Right lobe of liver (tissue), 6 donors: Measurements from ENCODE around the gene UBXN11. TPM values are rescaled to one million over a fixed set of nuclear protein-coding genes. Genes with fewer than 3 reads are reported as not detected.

ENCODE experiments used
- ATAC-seq, 4 donors: fragments of 200-7000 bp; cut with Tn5 transposase; one replicate each; pipeline ENCODE4 v1.9.1; 2020; ENCODE audit warnings: mild to moderate bottlenecking in 4 of 4, moderate library complexity in 4 of 4
- DNase-seq, 3 donors: peaks; one replicate each; pipeline ENCODE4 v3.0.0-alpha.2; 2020
- H3K27ac ChIP-seq, 3 donors: fragments of 200-600 bp; one replicate each; pipeline ENCODE4 v1.8.0; 2022
- H3K27me3 ChIP-seq, 2 donors: fragments of 200-600 bp; one replicate each; pipeline ENCODE4 v1.8.0; 2022
- H3K36me3 ChIP-seq, 4 donors: fragments of 200-600 bp; sonication (generic) in 1 of 4; one replicate each; pipeline versions ENCODE4 v1.5.1 to v1.8.0; 2017 to 2022; ENCODE audit warnings: control low read depth in 1 of 4
- H3K4me1 ChIP-seq, 4 donors: fragments of 200-600 bp; sonication (generic) in 1 of 4; one replicate each; pipeline versions ENCODE4 v1.5.1 to v1.8.0; 2017 to 2022; ENCODE audit warnings: control low read depth in 1 of 4
- H3K4me3 ChIP-seq, 3 donors: fragments of 200-600 bp; one replicate each; pipeline ENCODE4 v1.8.0; 2022
- H3K9me3 ChIP-seq, 4 donors: fragments of 200-600 bp; sonication (generic) in 1 of 4; one replicate each; pipeline versions ENCODE4 v1.5.1 to v1.8.0; 2017 to 2022; ENCODE audit warnings: control low read depth in 1 of 4
- POLR2A ChIP-seq: fragments of 450-650 bp; IDR thresholded peaks from one replicate; pipeline ENCODE4 v1.6.1; 2017; ENCODE audit warnings: antibody characterized with exemption, mild to moderate bottlenecking
- WGBS: methylation state at CpG from one replicate; pipeline ENCODE4 v1.1.6; 2018; ENCODE audit warnings: low coverage, low lambda C conversion rate; ENCODE audit not compliant: insufficient coverage; ENCODE audit errors: missing lambda C conversion rate; 5-methylcytosine and 5-hydroxymethylcytosine counted together
- intact Hi-C, 2 donors: fragments of 100-400 bp; cut with DNase I; formaldehyde crosslinking; loops; one replicate each; pipeline versions ENCODE4 v1.11.2 to v1.14.1; 2022
- total RNA-seq, 6 experiments: library from RNA; depleted of rRNA in 2 of 6; stranded (reverse); fragments of >200 nt in 2 of 6; fragmentation: NEBNext Ultra II Directional in 3 of 6; extraction: Animal tissue kit (Norgen Biotek cat#: 25700) in 3 of 6; gene quantifications; one replicate each; pipeline versions ENCODE4 v1.1.0 to v1.2.4, GENCODE V29; 2016 to 2023
- TF ChIP-seq, protein P1 (sequence below), 4 donors: fragments of 200-600 bp in 3 of 4; fragments of 450-650 bp in 1 of 4; IDR thresholded peaks; one replicate each; pipeline versions ENCODE4 v1.5.1 to v1.8.0; 2016 to 2022; ENCODE audit warnings: antibody characterized with exemption in 4 of 4, mild to moderate bottlenecking in 2 of 4
- donor health status: DM: no; HTN: yes; CAD: no.
- donor health status: DM: no; HTN: no; CAD: no.
- donor health status: DM: no; HTN: no; CAD: no.
- donor health status: DM: no; HTN: yes; CAD: no.
- donor health status: DM: no; HTN: yes; CAD: no.

Gene UBXN11
- total RNA-seq, 6 experiments from 2014 or later: 4.3 to 11.3 (median 7.0) TPM

DNA sequence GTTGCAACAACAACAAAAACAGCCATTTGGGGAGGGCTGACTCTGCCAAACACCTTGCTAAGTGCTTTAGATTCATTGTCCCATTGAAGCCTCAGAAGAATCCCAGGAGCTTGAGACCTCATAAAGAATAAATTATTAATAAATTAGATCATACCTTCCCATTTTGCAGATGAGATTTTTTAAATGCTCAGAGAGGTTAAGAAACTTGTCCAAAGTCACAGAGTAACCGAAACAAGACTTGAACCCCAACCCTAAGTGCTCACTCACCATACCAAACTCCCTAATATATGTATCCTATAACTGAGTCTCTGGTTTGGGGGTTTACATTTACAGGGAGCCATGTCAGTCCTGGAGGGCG is 43.9 kb upstream of the UBXN11 start:
- no peak overlapping the region for H3K4me3 ChIP-seq
- ATAC-seq (no peak), DNase-seq (no peak)
- no peak overlapping the region for H3K27ac ChIP-seq
- H3K36me3 ChIP-seq: no peaks in the 10 kb centered on the region
- intact Hi-C loops: no loop called here
- no peak for TF ChIP-seq POLR2A
- TF ChIP-seq, protein P1, sequence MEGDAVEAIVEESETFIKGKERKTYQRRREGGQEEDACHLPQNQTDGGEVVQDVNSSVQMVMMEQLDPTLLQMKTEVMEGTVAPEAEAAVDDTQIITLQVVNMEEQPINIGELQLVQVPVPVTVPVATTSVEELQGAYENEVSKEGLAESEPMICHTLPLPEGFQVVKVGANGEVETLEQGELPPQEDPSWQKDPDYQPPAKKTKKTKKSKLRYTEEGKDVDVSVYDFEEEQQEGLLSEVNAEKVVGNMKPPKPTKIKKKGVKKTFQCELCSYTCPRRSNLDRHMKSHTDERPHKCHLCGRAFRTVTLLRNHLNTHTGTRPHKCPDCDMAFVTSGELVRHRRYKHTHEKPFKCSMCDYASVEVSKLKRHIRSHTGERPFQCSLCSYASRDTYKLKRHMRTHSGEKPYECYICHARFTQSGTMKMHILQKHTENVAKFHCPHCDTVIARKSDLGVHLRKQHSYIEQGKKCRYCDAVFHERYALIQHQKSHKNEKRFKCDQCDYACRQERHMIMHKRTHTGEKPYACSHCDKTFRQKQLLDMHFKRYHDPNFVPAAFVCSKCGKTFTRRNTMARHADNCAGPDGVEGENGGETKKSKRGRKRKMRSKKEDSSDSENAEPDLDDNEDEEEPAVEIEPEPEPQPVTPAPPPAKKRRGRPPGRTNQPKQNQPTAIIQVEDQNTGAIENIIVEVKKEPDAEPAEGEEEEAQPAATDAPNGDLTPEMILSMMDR (IDR thresholded peaks at IDR 0.05): no peak
- H3K4me1 ChIP-seq: peaks cover 0 to 9% (median 0%) of the 10 kb centered on the region in 4 donors
- H3K27me3 ChIP-seq: no peaks in the 10 kb centered on the region
- 100% methylated on average over 1 of the region's 2 CpGs for WGBS
- H3K9me3 ChIP-seq: no peaks in the 10 kb centered on the region

DNA sequence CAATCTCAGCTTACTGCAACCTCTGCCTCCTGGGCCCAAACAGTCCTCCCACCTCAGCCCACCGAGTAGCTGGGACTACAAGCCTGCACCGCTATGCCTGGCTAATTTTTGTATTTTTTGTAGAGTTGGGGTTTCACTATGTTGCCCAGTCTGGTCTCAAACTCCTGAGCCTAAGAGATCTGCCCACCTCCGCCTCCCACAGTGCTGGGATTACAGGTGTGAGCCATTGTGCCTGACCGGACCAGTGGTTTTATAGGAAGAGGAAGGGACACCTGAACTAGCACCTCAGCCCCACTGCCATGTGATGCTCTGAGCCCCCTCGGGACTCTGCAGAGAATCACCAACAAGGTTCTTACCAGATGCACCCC is 43.4 kb upstream of the UBXN11 start:
- no peaks in the 10 kb centered on the region for H3K36me3 ChIP-seq
- intact Hi-C loops: no loop called here
- DNase-seq (no peak), ATAC-seq (no peak)
- TF ChIP-seq POLR2A: no peak
- TF ChIP-seq, protein P1 (IDR thresholded peaks at IDR 0.05): no peak
- H3K27me3 ChIP-seq: no peaks in the 10 kb centered on the region
- H3K4me1 ChIP-seq: peaks cover 0 to 9% (median 0%) of the 10 kb centered on the region in 4 donors
- no peak overlapping the region for H3K4me3 ChIP-seq
- WGBS: 94% methylated on average over 4 of the region's 5 CpGs
- H3K27ac ChIP-seq: no peak overlapping the region
- no peaks in the 10 kb centered on the region for H3K9me3 ChIP-seq

DNA sequence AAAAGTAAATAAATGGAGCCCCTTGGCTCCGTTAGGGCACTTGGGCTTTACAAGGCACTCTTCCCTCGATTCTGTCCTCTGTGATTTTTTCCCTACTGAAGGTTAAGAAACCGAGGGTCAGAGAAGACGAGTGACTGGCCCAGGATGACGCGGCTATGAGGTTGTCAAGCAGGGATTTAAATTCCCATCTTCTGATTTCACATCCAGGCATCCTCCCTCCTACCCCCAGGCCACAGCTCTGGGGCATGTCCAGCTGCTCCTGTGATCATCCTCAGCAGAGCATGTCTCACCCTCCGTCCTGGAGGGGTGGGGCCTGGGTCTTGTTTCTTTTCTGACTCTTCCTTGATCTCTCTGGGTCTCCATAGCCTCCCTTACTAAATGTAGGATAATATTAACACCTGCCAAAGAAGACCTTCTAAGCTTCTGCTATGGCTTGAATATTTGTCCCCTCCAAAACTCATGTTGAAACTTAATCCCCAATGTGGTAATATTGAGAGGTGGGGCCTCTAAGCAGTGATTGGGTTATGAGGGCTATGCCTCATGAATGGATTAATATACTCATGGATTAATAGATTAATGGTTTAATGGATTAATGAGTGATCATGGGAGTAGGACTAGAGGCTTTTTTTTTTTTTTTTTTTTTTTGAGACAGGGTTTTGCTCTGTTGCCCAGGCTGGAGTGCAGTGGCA is 42.9 kb upstream of the UBXN11 start:
- peaks cover 0 to 9% (median 0%) of the 10 kb centered on the region in 4 donors for H3K4me1 ChIP-seq
- H3K27me3 ChIP-seq: no peaks in the 10 kb centered on the region
- no peak for ATAC-seq
- no peak overlapping the region for H3K4me3 ChIP-seq
- no peak for TF ChIP-seq POLR2A
- TF ChIP-seq, protein P1 (IDR thresholded peaks at IDR 0.05): no peak
- no peaks in the 10 kb centered on the region for H3K36me3 ChIP-seq
- no peak for DNase-seq
- intact Hi-C loops: no loop called here
- H3K9me3 ChIP-seq: no peaks in the 10 kb centered on the region
- H3K27ac ChIP-seq: no peak overlapping the region
- WGBS: 87% methylated on average over 7 of the region's 7 CpGs

DNA sequence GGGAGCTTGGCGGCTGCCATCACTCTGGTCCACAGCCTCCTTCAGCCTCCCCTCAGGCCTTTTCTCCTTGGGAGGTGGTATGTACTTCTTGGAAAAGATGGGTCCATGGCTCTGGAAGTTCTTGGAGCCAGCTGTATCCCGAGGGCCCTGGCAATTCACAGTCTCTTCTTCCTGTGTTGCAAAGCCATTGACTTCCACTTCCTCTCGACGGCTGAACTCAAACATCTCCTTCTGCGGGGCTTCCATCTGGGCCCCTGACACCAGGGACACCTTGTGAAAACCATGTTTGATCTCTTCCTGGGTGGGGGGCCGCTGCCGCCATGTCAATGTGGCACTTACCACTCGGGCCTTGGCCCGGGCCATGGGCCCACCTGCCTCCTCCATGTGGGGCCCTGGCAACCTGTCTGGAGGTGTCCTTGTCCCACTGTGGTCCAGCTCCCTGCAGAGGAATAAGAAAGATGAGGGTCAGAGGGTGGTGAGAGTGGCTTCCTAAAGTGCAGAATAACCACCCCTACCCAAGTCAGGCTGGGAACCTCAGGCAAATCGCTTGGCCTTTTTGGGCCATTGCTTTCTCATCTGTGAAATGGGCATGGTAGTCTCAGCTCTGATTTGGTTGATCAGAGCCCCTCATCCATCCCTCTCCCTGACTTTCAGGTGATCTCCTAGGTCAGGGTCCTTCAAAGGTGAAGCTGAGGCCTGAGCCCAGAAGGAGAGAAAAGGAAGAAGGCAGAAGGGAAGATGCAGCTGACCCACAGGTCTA is 40.0 kb upstream of the UBXN11 start:
- Histone ChIP-seq H3K27me3 (no peaks in the 10 kb centered on the region), H3K4me1 (peaks cover 0 to 9% (median 0%) of the 10 kb centered on the region in 4 donors), H3K36me3 (no peaks in the 10 kb centered on the region), H3K27ac (no peak overlapping the region), H3K9me3 (no peaks in the 10 kb centered on the region), H3K4me3 (no peak overlapping the region)
- ATAC-seq (no peak), DNase-seq (no peak)
- TF ChIP-seq, protein P1 (IDR thresholded peaks at IDR 0.05): no peak
- WGBS: 53% methylated on average over 3 of the region's 10 CpGs
- intact Hi-C loops: no loop called here
